ENCODE results near the gene GRIA3.

GRCh38 chrX:123313486-123313885 is 129.4 kb downstream of the GRIA3 start:
- TF ChIP-seq, protein P1, sequence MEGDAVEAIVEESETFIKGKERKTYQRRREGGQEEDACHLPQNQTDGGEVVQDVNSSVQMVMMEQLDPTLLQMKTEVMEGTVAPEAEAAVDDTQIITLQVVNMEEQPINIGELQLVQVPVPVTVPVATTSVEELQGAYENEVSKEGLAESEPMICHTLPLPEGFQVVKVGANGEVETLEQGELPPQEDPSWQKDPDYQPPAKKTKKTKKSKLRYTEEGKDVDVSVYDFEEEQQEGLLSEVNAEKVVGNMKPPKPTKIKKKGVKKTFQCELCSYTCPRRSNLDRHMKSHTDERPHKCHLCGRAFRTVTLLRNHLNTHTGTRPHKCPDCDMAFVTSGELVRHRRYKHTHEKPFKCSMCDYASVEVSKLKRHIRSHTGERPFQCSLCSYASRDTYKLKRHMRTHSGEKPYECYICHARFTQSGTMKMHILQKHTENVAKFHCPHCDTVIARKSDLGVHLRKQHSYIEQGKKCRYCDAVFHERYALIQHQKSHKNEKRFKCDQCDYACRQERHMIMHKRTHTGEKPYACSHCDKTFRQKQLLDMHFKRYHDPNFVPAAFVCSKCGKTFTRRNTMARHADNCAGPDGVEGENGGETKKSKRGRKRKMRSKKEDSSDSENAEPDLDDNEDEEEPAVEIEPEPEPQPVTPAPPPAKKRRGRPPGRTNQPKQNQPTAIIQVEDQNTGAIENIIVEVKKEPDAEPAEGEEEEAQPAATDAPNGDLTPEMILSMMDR (IDR thresholded peaks at IDR 0.05 in 2 of 3, conservative IDR thresholded peaks at IDR 0.05 in 1 of 3; ENCODE audit: borderline replicate concordance in 1 of 3, insufficient read depth in 1 of 3, low read depth in 2 of 3, low read length in 2 of 3): no peak
- TF ChIP-seq SRF (IDR thresholded peaks at IDR 0.05; ENCODE audit: low read depth) (no peak), POLR2A (IDR thresholded peaks at IDR 0.05; ENCODE audit: borderline replicate concordance, extremely low read depth, insufficient read depth, insufficient read length) (no peak), SIN3A (IDR thresholded peaks at IDR 0.05; ENCODE audit: low read depth) (no peak), YY1 (IDR thresholded peaks at IDR 0.05; ENCODE audit: extremely low read depth, insufficient replicate concordance, low read depth, low read length) (no peak), TCF7L2 (IDR thresholded peaks at IDR 0.05; ENCODE audit: borderline replicate concordance, extremely low read depth, insufficient read depth, insufficient read length) (no peak), EZH2phosphoT487 (IDR thresholded peaks at IDR 0.05; ENCODE audit: borderline replicate concordance) (no peak), EGR1 (IDR thresholded peaks at IDR 0.05; ENCODE audit: low read depth) (no peak), FOSL1 (IDR thresholded peaks at IDR 0.05; ENCODE audit: low read depth) (no peak), POLR2AphosphoS5 (IDR thresholded peaks at IDR 0.05; ENCODE audit: low read depth, low read length) (no peak), SP1 (IDR thresholded peaks at IDR 0.05; ENCODE audit: low read depth) (no peak), RAD21 (IDR thresholded peaks at IDR 0.05; ENCODE audit: low read depth) (no peak)
- TF ChIP-seq, protein P2, sequence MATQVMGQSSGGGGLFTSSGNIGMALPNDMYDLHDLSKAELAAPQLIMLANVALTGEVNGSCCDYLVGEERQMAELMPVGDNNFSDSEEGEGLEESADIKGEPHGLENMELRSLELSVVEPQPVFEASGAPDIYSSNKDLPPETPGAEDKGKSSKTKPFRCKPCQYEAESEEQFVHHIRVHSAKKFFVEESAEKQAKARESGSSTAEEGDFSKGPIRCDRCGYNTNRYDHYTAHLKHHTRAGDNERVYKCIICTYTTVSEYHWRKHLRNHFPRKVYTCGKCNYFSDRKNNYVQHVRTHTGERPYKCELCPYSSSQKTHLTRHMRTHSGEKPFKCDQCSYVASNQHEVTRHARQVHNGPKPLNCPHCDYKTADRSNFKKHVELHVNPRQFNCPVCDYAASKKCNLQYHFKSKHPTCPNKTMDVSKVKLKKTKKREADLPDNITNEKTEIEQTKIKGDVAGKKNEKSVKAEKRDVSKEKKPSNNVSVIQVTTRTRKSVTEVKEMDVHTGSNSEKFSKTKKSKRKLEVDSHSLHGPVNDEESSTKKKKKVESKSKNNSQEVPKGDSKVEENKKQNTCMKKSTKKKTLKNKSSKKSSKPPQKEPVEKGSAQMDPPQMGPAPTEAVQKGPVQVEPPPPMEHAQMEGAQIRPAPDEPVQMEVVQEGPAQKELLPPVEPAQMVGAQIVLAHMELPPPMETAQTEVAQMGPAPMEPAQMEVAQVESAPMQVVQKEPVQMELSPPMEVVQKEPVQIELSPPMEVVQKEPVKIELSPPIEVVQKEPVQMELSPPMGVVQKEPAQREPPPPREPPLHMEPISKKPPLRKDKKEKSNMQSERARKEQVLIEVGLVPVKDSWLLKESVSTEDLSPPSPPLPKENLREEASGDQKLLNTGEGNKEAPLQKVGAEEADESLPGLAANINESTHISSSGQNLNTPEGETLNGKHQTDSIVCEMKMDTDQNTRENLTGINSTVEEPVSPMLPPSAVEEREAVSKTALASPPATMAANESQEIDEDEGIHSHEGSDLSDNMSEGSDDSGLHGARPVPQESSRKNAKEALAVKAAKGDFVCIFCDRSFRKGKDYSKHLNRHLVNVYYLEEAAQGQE (IDR thresholded peaks at IDR 0.05; ENCODE audit: low read depth): no peak
- TF ChIP-seq, protein P3, sequence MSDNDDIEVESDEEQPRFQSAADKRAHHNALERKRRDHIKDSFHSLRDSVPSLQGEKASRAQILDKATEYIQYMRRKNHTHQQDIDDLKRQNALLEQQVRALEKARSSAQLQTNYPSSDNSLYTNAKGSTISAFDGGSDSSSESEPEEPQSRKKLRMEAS (IDR thresholded peaks at IDR 0.05): no peak
